ENCODE results near the gene PTS. TPM values are rescaled to one million over a fixed set of nuclear protein-coding genes. Genes with fewer than 3 reads are reported as not detected.
A peak's percentile ranks its signal among the peaks of the same experiment; 100 is the strongest.

Gene PTS
- total RNA-seq, 4 donors from 2014 or later, result 18.4 to 41.8 (median 38.0) TPM

GRCh38 chr11:112274007-112274783 lies 48.0 kb downstream of the PTS start:
- no peaks in the 10 kb centered on the region for H3K36me3 ChIP-seq

DNA sequence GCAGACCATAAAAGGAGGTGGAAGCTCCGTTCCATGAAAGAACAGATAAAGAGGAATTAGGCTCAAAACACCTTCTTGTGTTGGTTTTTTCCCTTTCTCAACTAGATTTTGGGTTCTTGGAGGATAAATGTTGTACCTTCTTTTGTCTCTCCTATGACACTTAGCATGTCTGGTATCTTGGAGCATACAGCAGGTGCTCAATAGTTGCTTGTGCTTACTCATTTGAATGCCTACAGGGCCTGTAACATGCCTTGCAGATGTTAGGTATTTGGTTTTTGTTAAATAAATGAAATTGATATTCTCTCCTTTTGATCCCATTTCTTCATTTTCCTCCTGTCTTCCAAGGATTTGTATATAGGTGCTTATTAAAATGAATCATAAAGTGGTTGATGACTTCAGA lies 50.8 kb downstream of the PTS start:
- 70 to 78% methylated on average over 1 of the region's 1 CpG for WGBS, 2 donors
- H3K4me3 ChIP-seq, result no peak overlapping the region
- DNase-seq, result no peak
- no peaks in the 10 kb centered on the region for H3K36me3 ChIP-seq
- H3K27me3 ChIP-seq, result no peaks in the 10 kb centered on the region
- no peak overlapping the region for H3K27ac ChIP-seq
- peaks cover 0 to 8% (median 5%) of the 10 kb centered on the region in 3 donors for H3K4me1 ChIP-seq
- H3K9me3 ChIP-seq, result no peaks in the 10 kb centered on the region
- intact Hi-C loops (cut with DNase I), result no loop called here
- TF ChIP-seq POLR2A (IDR thresholded peaks at IDR 0.05) (no peak), CTCF (IDR thresholded peaks at IDR 0.05) (no peak)

More at GRCh38 chr11:112274007-112274783, 48.0 kb downstream of the PTS start:
- H3K4me1 ChIP-seq, result no peaks in the 10 kb centered on the region
- no peak for TF ChIP-seq POLR2A (IDR thresholded peaks at IDR 0.05)
- no peak for TF ChIP-seq CTCF (IDR thresholded peaks at IDR 0.05)
- H3K4me3 ChIP-seq, result no peak overlapping the region
- WGBS, 2 donors, result 89 to 92% methylated on average over 5 to 7 of the region's 7 CpGs
- no peaks in the 10 kb centered on the region for H3K27me3 ChIP-seq
- no peaks in the 10 kb centered on the region for H3K9me3 ChIP-seq
- intact Hi-C loops (cut with DNase I), result no loop called here
- no peak overlapping the region for H3K27ac ChIP-seq
- no peak for DNase-seq

- DNase-seq, result no peak
- Histone ChIP-seq H3K27me3 (no peaks in the 10 kb centered on the region), H3K4me1 (peaks cover 0 to 8% (median 5%) of the 10 kb centered on the region in 3 donors), H3K27ac (no peak overlapping the region), H3K4me3 (no peak overlapping the region), H3K36me3 (no peaks in the 10 kb centered on the region), H3K9me3 (no peaks in the 10 kb centered on the region)
- intact Hi-C loops (cut with DNase I), result no loop called here
- TF ChIP-seq POLR2A (IDR thresholded peaks at IDR 0.05), result no peak
- no peak for TF ChIP-seq CTCF (IDR thresholded peaks at IDR 0.05)
These were observed 51.7 kb downstream of the PTS start for GRCh38 chr11:112277941-112278340.

DNA sequence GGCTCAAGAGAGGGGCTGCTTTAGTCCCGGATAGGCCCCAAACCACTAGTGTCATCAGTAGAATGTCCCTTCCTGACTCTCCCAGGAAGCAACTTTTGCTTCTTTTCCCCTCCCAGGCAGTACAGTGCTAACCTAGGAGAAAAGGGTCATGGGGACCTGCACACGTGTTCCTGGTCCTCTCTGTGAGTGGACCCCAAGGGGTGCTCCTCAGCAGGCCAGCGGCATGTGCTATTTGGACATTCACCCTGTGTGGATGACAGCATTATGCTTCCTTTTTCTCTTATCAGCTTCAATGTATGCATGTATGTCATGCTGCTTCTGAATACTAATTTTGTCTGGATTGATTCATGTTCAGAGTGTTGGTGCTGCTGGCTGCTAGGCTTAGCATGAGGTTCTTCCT lies 52.6 kb downstream of the PTS start:
- Histone ChIP-seq H3K4me3 (no peak overlapping the region), H3K36me3 (no peaks in the 10 kb centered on the region), H3K4me1 (peaks cover 0 to 8% (median 5%) of the 10 kb centered on the region in 3 donors), H3K27me3 (no peaks in the 10 kb centered on the region), H3K27ac (no peak overlapping the region), H3K9me3 (no peaks in the 10 kb centered on the region)
- intact Hi-C loops (cut with DNase I), result no loop called here
- no peak for TF ChIP-seq CTCF (IDR thresholded peaks at IDR 0.05)
- TF ChIP-seq POLR2A (IDR thresholded peaks at IDR 0.05), result no peak
- WGBS, 2 donors, result 85 to 89% methylated on average over 3 of the region's 3 CpGs
- no peak for DNase-seq

- no peaks in the 10 kb centered on the region for H3K9me3 ChIP-seq
- peak overlapping the region; percentile 26 to 66 (median 44) for H3K4me3 ChIP-seq
- 8 to 11% methylated on average over 2 to 3 of the region's 15 CpGs for WGBS, 2 donors
- H3K27ac ChIP-seq, result peak overlapping the region in 3 of 4 donors; percentile 54 to 59 (median 57)
- intact Hi-C loops (cut with DNase I), result loop anchor here (5.0 to 10.0 kb wide), 3 partner anchors 63 to 1007 kb away; no protein-coding TSS in a partner anchor
- no peaks in the 10 kb centered on the region for H3K36me3 ChIP-seq
- peaks cover 0 to 8% (median 5%) of the 10 kb centered on the region in 3 donors for H3K4me1 ChIP-seq
- peak; percentile 50 to 96 (median 61) for TF ChIP-seq CTCF (IDR thresholded peaks at IDR 0.05)
- TF ChIP-seq POLR2A (IDR thresholded peaks at IDR 0.05), result no peak
- DNase-seq, result no peak
- no peaks in the 10 kb centered on the region for H3K27me3 ChIP-seq
These were observed 53.7 kb downstream of the PTS start for GRCh38 chr11:112279901-112280267.

All from esophagus squamous epithelium (tissue), 5 donors.